RPMI7951 (cell line): ENCODE results near the gene SF3B2. TPM values are rescaled to one million over a fixed set of nuclear protein-coding genes. Genes with fewer than 3 reads are reported as not detected.
"Not testable (repeated sequence)": the region's sequence is repeated elsewhere in the genome, so short reads cannot be mapped to it uniquely, and the experiment has no call there.

Experiments
- DNase-seq: peaks from one replicate; pipeline ENCODE4 v3.0.0-alpha.2; 2012; ENCODE audit warnings: low read depth
- total RNA-seq: library from RNA; depleted of rRNA; stranded (reverse); fragments of >200 nt; shearing (Covaris generic); gene quantifications from 2 replicates; pipeline ENCODE4 v1.2.3, GENCODE V29; 2014; rRNA removed

The SF3B2 gene
- total RNA-seq, 1 experiment from 2014 or later: 198 TPM

- peak; percentile 31 for DNase-seq
Measured at GRCh38 chr11:66106786-66107599, 54.8 kb downstream of the SF3B2 start.

- no peak for DNase-seq
Measured at GRCh38 chr11:66107600-66108510, 55.7 kb downstream of the SF3B2 start.

GRCh38 chr11:66109294-66109693 is 57.1 kb downstream of the SF3B2 start:
- no peak for DNase-seq

GRCh38 chr11:66111158-66111557 is 59.0 kb downstream of the SF3B2 start:
- no peak for DNase-seq

- no peak for DNase-seq
Measured at GRCh38 chr11:66112041-66112491, 59.9 kb downstream of the SF3B2 start.

- DNase-seq: peak; percentile 78
Measured at GRCh38 chr11:66112601-66113499, 60.7 kb downstream of the SF3B2 start.

- not testable (repeated sequence) for DNase-seq
Measured at GRCh38 chr11:66114957-66115356, 62.8 kb downstream of the SF3B2 start.

GRCh38 chr11:66115638-66116301 is 63.6 kb downstream of the SF3B2 start:
- DNase-seq: no peak

GRCh38 chr11:66116576-66117361 is 64.6 kb downstream of the SF3B2 start:
- no peak for DNase-seq

- no peak for DNase-seq
Measured at GRCh38 chr11:66118847-66119246, 66.7 kb downstream of the SF3B2 start.

Other genes with a start within 250 kb of the SF3B2 start
- 0.20 TPM in 1 of 2 replicates, not detected in the other for gene SNX32, start 218.4 kb upstream of the SF3B2 start, total RNA-seq
- 2,043 and 2,212 TPM in 2 replicates for gene CFL1, start 194.2 kb upstream of the SF3B2 start, total RNA-seq
- 38.9 and 40.6 TPM in 2 replicates for gene MUS81, start 191.9 kb upstream of the SF3B2 start, total RNA-seq
- 5.4 and 8.4 TPM in 2 replicates for gene EFEMP2, start 179.6 kb upstream of the SF3B2 start, total RNA-seq
- gene CTSW, start 172.5 kb upstream of the SF3B2 start, total RNA-seq: 5.4 and 8.9 TPM in 2 replicates
- gene FIBP, start 163.9 kb upstream of the SF3B2 start, total RNA-seq: 141 and 145 TPM in 2 replicates
- 34.7 and 61.6 TPM in 2 replicates for gene CCDC85B, start 161.7 kb upstream of the SF3B2 start, total RNA-seq
- 158 and 232 TPM in 2 replicates for gene FOSL1, start 152.0 kb upstream of the SF3B2 start, total RNA-seq
- 31.1 and 37.5 TPM in 2 replicates for gene C11orf68, start 133.3 kb upstream of the SF3B2 start, total RNA-seq
- 405 and 548 TPM in 2 replicates for gene DRAP1, start 132.9 kb upstream of the SF3B2 start, total RNA-seq
- not detected in 2 replicates for gene TSGA10IP, start 106.9 kb upstream of the SF3B2 start, total RNA-seq
- 39.4 and 58.1 TPM in 2 replicates for gene SART1, start 90.6 kb upstream of the SF3B2 start, total RNA-seq
- gene EIF1AD, start 50.2 kb upstream of the SF3B2 start, total RNA-seq: 38.4 and 42.7 TPM in 2 replicates
- 66.9 and 101 TPM in 2 replicates for gene BANF1, start 49.9 kb upstream of the SF3B2 start, total RNA-seq
- 0.60 and 1.5 TPM in 2 replicates for gene CST6, start 40.4 kb upstream of the SF3B2 start, total RNA-seq
- gene CATSPER1, start 25.9 kb upstream of the SF3B2 start, total RNA-seq: 0.20 and 0.36 TPM in 2 replicates
- not detected in 2 replicates for gene GAL3ST3, start 3.2 kb upstream of the SF3B2 start, total RNA-seq
- 16.7 and 19.1 TPM in 2 replicates for gene PACS1, start 17.9 kb downstream of the SF3B2 start, total RNA-seq
- gene KLC2, start 205.3 kb downstream of the SF3B2 start, total RNA-seq: 9.9 and 11.2 TPM in 2 replicates
- gene RAB1B, start 216.3 kb downstream of the SF3B2 start, total RNA-seq: 146 and 161 TPM in 2 replicates
- 6.0 and 9.3 TPM in 2 replicates for gene CNIH2, start 225.8 kb downstream of the SF3B2 start, total RNA-seq
- gene YIF1A, start 236.8 kb downstream of the SF3B2 start, total RNA-seq: 119 and 167 TPM in 2 replicates
- 0.39 TPM in 1 of 2 replicates, not detected in the other for gene TMEM151A, start 239.5 kb downstream of the SF3B2 start, total RNA-seq